Cardiac fibroblast (primary cell): ENCODE data around the gene JDP2.

Experiments
- DNase-seq, 2 donors: peaks; one replicate each; pipeline versions ENCODE4 v3.0.0 to v3.0.0-alpha.2; 2010; ENCODE audit warnings: low read depth in 2 of 2
- H3K4me3 ChIP-seq, 2 donors: replicated peaks in 1 of 2; 1 replicate in 1 of 2; 2 replicates in 1 of 2; pipeline ENCODE4 v1.5.1; 2011; ENCODE audit warnings: low read depth in 2 of 2, low read length in 2 of 2, mild to moderate bottlenecking in 2 of 2, moderate library complexity in 1 of 2
- CTCF ChIP-seq: IDR thresholded peaks from one replicate; pipeline ENCODE4 v1.5.1; 2011; ENCODE audit warnings: low read depth, mild to moderate bottlenecking, low read length, inconsistent platforms

The JDP2 gene

DNA sequence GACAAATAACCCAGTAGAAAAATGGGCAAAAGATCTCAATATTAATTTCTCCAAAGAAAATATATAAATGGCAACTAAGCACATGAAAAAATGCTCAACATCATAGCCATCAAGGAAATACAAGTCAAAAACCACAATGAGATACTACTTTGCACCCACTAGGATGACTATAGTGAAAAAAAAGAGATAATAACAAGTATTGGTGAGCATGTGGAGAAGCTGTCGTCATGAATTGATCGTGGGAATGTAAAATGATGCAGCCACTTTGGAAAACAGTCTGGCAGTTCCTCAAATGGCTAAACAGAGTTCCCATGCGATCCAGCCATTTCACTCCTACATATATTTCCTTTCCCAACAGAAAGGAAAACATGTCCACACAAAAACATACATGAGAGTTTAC is 18.1 kb downstream of the JDP2 start:
- H3K4me3 ChIP-seq = no peak overlapping the region
- TF ChIP-seq CTCF = no peak
- no peak for DNase-seq

DNA sequence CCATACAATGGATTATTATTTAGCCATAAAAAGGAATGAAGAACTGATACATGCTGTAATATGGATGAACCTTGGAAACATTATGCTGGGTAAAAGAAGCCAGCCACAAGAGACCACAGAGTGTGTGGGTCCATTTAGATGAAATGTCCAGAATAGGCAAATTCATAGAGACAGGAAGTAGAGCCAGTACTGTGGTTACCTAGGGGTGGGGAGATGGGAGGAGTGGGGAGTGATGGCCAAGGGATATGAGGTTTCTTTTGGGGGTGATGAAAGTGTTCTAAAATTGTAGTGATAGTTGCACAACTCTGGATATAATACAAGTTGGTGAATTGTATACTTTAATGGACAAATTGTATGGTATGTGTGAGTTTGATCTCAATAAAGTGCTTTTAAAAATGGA is 18.6 kb downstream of the JDP2 start:
- DNase-seq = peak in 1 of 2 donors; percentile 16
- TF ChIP-seq CTCF = no peak
- no peak overlapping the region for H3K4me3 ChIP-seq

DNA sequence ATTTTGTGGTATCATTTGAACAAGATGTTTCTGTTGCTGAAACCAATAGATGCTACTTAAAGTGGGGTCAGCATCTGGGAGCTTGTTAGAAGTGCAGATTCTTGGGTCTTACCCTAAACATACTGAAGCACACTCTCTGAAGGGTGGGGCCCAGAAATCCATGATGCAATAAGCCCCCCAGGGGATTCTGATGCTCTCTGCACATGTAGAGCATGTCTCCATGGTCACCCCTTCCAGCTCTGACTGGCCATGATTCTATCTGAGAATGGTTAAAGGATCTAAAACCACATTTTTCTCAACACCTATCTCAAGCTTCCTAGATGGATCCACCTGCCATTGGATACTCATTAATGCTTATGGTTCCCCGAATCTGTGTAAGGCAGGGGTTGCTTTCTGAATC is 20.4 kb downstream of the JDP2 start:
- peak in 1 of 2 donors; percentile 32 for DNase-seq
- no peak overlapping the region for H3K4me3 ChIP-seq
- no peak for TF ChIP-seq CTCF

DNA sequence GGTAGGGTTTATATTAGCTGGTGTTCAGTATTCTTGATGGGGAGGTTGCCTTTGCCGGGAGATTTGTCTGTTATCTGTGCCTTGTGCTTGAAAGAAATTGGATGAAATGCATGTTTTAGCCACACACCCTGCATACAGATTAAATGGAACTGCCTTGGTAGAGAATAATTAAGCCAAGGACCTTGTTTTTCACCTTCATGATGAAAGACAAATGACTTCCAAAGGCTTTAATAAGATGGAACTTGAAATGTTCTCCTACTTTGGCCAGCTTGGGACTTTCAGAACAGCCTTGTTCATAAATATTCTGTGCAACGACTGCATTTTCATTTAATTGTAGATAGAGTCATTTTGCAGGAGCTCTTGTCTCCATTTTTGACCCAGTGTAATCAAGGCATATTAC is 21.2 kb downstream of the JDP2 start:
- no peak overlapping the region for H3K4me3 ChIP-seq
- TF ChIP-seq CTCF = no peak
- DNase-seq = no peak

DNA sequence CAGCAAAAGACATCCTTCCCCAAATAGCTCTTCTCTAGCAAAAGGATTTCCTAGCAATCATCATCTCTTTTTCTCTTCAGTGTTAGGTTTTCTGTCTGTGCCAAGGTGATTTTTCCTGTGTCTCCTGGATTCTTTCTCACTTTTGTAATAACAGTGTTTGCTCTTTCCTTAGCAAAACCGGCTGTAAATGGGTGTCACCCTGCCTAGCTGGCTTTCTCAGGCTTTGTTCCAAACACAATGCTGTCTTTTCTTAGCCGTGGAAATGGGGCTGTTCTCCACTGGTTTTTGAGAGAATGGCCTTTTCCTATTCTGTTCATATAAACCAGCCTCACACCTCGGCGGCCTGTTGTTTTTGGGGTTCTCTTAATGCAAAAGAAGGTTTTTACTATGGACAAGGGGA is 21.9 kb downstream of the JDP2 start:
- H3K4me3 ChIP-seq = no peak overlapping the region
- no peak for TF ChIP-seq CTCF
- DNase-seq = no peak

DNA sequence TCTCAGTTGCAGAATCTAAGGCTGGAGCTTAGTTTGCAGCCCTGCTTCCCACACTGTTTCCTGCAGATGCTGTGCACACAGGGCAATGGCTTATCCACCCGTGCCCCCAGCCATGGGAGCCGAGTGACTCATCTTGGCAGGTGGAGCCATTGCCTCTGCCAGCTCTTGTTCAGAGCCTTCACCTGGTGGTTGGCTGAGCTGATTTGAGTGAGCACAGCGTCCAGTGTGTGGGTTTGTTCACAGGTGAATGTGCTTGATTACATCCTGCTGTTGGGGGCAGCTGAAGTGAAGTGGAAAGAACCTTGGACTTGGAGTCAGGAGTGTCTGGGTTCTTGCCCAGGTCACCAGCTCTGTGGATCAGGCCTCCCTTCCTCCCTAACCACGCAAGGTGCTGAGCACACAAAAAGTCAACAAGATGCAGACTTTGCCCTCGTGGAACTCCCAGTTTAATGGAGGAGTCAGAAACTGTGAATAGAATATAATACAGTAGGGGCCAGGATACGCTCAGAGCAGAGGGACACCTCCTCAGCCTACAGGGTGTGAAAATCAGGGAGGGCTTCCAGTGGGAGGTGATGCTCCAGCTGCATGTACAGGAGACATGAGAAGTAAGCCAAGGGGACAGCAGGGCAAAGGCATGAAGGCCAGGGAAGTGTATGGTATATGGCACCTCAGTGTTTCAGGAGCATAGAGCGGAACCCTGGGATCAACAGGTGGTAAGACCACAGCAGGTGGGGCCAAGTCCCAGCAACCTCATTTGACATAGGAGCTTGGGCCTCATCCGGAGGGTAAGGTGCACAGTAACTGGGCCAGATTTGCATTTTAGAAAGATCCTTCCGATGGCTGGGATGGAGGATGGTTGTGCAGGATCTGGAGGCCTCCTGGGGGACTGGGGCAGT is 22.8 kb downstream of the JDP2 start:
- peak in 1 of 2 donors; percentile 24 for DNase-seq
- H3K4me3 ChIP-seq = no peak overlapping the region
- TF ChIP-seq CTCF = no peak
